GM19455 (cell line): Measurements from ENCODE around the gene MEFV.
"Not testable (repeated sequence)": the region's sequence is repeated elsewhere in the genome, so short reads cannot be mapped to it uniquely, and the experiment has no call there.

Experiments used
- ATAC-seq: cut with Tn5 transposase; IDR thresholded peaks from one replicate; pipeline ENCODE4 v1.9.1; 2021; ENCODE audit not compliant: unreplicated experiment

Gene MEFV

GRCh38 chr16:3256146-3256865, at the start of gene MEFV:
TSS of gene MEFV (minus strand) at chr16:3256633. CDS start at chr16:3256587, 46 bp downstream.
- ATAC-seq = no peak

GRCh38 chr16:3306078-3306477, 49.6 kb upstream of the MEFV start:
- ATAC-seq = no peak

GRCh38 chr16:3305109-3306068, 49.0 kb upstream of the MEFV start, which contains the start of the genes TIGD7 and ZNF75A:
TSS of gene TIGD7 (minus strand) at chr16:3305430. CDS start at chr16:3300614, 4,816 bp downstream.
TSS of gene ZNF75A (plus strand) at chr16:3305497. CDS start at chr16:3308429, 2,932 bp downstream.
- peak; percentile 90 for ATAC-seq

- ATAC-seq = no peak
Observed at GRCh38 chr16:3304370-3304769, 47.9 kb upstream of the MEFV start.

- ATAC-seq = no peak
Observed at GRCh38 chr16:3295783-3296182, 39.4 kb upstream of the MEFV start.

- no peak for ATAC-seq
Observed at GRCh38 chr16:3295209-3295608, 38.8 kb upstream of the MEFV start.

- ATAC-seq = no peak
Observed at GRCh38 chr16:3292604-3293003, 36.2 kb upstream of the MEFV start.

- ATAC-seq = no peak
Observed at GRCh38 chr16:3289998-3290673, 33.7 kb upstream of the MEFV start.

GRCh38 chr16:3285131-3285530, 28.7 kb upstream of the MEFV start:
- ATAC-seq = no peak

- no peak for ATAC-seq
Observed at GRCh38 chr16:3283543-3284447, 27.4 kb upstream of the MEFV start.

GRCh38 chr16:3282730-3283542, 26.5 kb upstream of the MEFV start, which contains the start of gene ZNF263:
TSS of gene ZNF263 (plus strand) at chr16:3283491. CDS start at chr16:3283819, 328 bp downstream.
- ATAC-seq = peak; percentile 83

- ATAC-seq = peak; percentile 32
Observed at GRCh38 chr16:3282103-3282729, 25.8 kb upstream of the MEFV start.

GRCh38 chr16:3281222-3281820, 24.9 kb upstream of the MEFV start:
- ATAC-seq = no peak

- no peak for ATAC-seq
Observed at GRCh38 chr16:3276679-3277078, 20.2 kb upstream of the MEFV start.

- ATAC-seq = no peak
Observed at GRCh38 chr16:3274947-3275346, 18.5 kb upstream of the MEFV start.

GRCh38 chr16:3274490-3274889, 18.1 kb upstream of the MEFV start:
- no peak for ATAC-seq

GRCh38 chr16:3271281-3271680, 14.8 kb upstream of the MEFV start:
- ATAC-seq = not testable (repeated sequence)

- not testable (repeated sequence) for ATAC-seq
Observed at GRCh38 chr16:3270718-3271117, 14.3 kb upstream of the MEFV start.
